ENCODE data around the gene SSTR3.

Gene SSTR3

GRCh38 chr22:37179126-37179470 is 33.2 kb downstream of the SSTR3 start:
- no peak overlapping the region for H3K27ac ChIP-seq (ENCODE audit: low read depth, low read length)

GRCh38 chr22:37178350-37179125 is 33.7 kb downstream of the SSTR3 start:
- Histone ChIP-seq H3K27ac (ENCODE audit: low read depth, low read length) (no peak overlapping the region), H4K20me1 (ENCODE audit: control insufficient read depth, insufficient read depth, low read depth, low read length) (no peaks in the 10 kb centered on the region; the same call in 1 of the 2 replicates), H3K79me2 (ENCODE audit: control insufficient read depth, low read length) (no peaks in the 10 kb centered on the region), H3K4me1 (ENCODE audit: control insufficient read depth, low read length) (no peaks in the 10 kb centered on the region), H3K27me3 (ENCODE audit: control insufficient read depth, low read length) (peaks cover 39% of the 10 kb centered on the region), H3K9me2 (replicated peaks; ENCODE audit: control insufficient read depth, low read length) (no peaks in the 10 kb centered on the region), H3K4me2 (ENCODE audit: low read length) (no peak overlapping the region), H3F3A (ENCODE audit: control insufficient read depth, insufficient read depth) (no peaks in the 10 kb centered on the region), H3K36me3 (ENCODE audit: control insufficient read depth, low read length) (no peaks in the 10 kb centered on the region), H3K4me3 (ENCODE audit: low read length) (no peak overlapping the region), H3K9me3 (ENCODE audit: control insufficient read depth, insufficient read depth, low read length) (no peaks in the 10 kb centered on the region)
- no peak for TF ChIP-seq EZH2phosphoT487 (IDR thresholded peaks at IDR 0.05; ENCODE audit: borderline replicate concordance, low read length)
- TF ChIP-seq, protein P1, sequence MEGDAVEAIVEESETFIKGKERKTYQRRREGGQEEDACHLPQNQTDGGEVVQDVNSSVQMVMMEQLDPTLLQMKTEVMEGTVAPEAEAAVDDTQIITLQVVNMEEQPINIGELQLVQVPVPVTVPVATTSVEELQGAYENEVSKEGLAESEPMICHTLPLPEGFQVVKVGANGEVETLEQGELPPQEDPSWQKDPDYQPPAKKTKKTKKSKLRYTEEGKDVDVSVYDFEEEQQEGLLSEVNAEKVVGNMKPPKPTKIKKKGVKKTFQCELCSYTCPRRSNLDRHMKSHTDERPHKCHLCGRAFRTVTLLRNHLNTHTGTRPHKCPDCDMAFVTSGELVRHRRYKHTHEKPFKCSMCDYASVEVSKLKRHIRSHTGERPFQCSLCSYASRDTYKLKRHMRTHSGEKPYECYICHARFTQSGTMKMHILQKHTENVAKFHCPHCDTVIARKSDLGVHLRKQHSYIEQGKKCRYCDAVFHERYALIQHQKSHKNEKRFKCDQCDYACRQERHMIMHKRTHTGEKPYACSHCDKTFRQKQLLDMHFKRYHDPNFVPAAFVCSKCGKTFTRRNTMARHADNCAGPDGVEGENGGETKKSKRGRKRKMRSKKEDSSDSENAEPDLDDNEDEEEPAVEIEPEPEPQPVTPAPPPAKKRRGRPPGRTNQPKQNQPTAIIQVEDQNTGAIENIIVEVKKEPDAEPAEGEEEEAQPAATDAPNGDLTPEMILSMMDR (IDR thresholded peaks at IDR 0.05; ENCODE audit: low read depth, low read length, poor library complexity, severe bottlenecking), result no peak

More at GRCh38 chr22:37179126-37179470, 33.2 kb downstream of the SSTR3 start:
- Histone ChIP-seq H3K27me3 (ENCODE audit: control insufficient read depth, low read length) (peaks cover 35% of the 10 kb centered on the region), H3K4me3 (ENCODE audit: low read length) (no peak overlapping the region), H3F3A (ENCODE audit: control insufficient read depth, insufficient read depth) (no peaks in the 10 kb centered on the region), H3K4me2 (ENCODE audit: low read length) (no peak overlapping the region), H3K36me3 (ENCODE audit: control insufficient read depth, low read length) (no peaks in the 10 kb centered on the region), H3K9me3 (ENCODE audit: control insufficient read depth, insufficient read depth, low read length) (no peaks in the 10 kb centered on the region), H3K9me2 (replicated peaks; ENCODE audit: control insufficient read depth, low read length) (no peaks in the 10 kb centered on the region), H3K4me1 (ENCODE audit: control insufficient read depth, low read length) (no peaks in the 10 kb centered on the region), H3K79me2 (ENCODE audit: control insufficient read depth, low read length) (no peaks in the 10 kb centered on the region), H4K20me1 (ENCODE audit: control insufficient read depth, insufficient read depth, low read depth, low read length) (no peaks in the 10 kb centered on the region; the same call in 1 of the 2 replicates)
- TF ChIP-seq, protein P1 (IDR thresholded peaks at IDR 0.05; ENCODE audit: low read depth, low read length, poor library complexity, severe bottlenecking), result no peak
- TF ChIP-seq EZH2phosphoT487 (IDR thresholded peaks at IDR 0.05; ENCODE audit: borderline replicate concordance, low read length), result no peak

- Histone ChIP-seq H3K27ac (ENCODE audit: low read depth, low read length) (no peak overlapping the region), H3K4me2 (ENCODE audit: low read length) (no peak overlapping the region), H3K4me3 (ENCODE audit: low read length) (no peak overlapping the region), H3K9me3 (ENCODE audit: control insufficient read depth, insufficient read depth, low read length) (no peaks in the 10 kb centered on the region), H3K9me2 (replicated peaks; ENCODE audit: control insufficient read depth, low read length) (no peaks in the 10 kb centered on the region), H4K20me1 (ENCODE audit: control insufficient read depth, insufficient read depth, low read depth, low read length) (no peaks in the 10 kb centered on the region; the same call in 1 of the 2 replicates), H3F3A (ENCODE audit: control insufficient read depth, insufficient read depth) (no peaks in the 10 kb centered on the region), H3K79me2 (ENCODE audit: control insufficient read depth, low read length) (no peaks in the 10 kb centered on the region), H3K4me1 (ENCODE audit: control insufficient read depth, low read length) (no peaks in the 10 kb centered on the region), H3K36me3 (ENCODE audit: control insufficient read depth, low read length) (no peaks in the 10 kb centered on the region), H3K27me3 (ENCODE audit: control insufficient read depth, low read length) (peaks cover 39% of the 10 kb centered on the region)
- no peak for TF ChIP-seq EZH2phosphoT487 (IDR thresholded peaks at IDR 0.05; ENCODE audit: borderline replicate concordance, low read length)
- TF ChIP-seq, protein P1 (IDR thresholded peaks at IDR 0.05; ENCODE audit: low read depth, low read length, poor library complexity, severe bottlenecking), result no peak
These were observed 34.5 kb downstream of the SSTR3 start for GRCh38 chr22:37177755-37178154.

Measured in DOHH2 (cell line).